ENCODE results near the gene NEURL1. TPM values are rescaled to one million over a fixed set of nuclear protein-coding genes. Genes with fewer than 3 reads are reported as not detected.

NEURL1 gene
- total RNA-seq, 1 experiment from 2014 or later: 0.10 TPM

- BruUV-seq (replicated peaks): no TSS peak
- ChIA-PET CTCF (no interaction called here), POLR2A (no interaction called here)
- in situ Hi-C loops (cut with HindIII; ENCODE audit: low pct_unique_long_range_greater_than_20kb, low sequenced_read_pairs): no loop called here
- peaks cover 6% of the 10 kb centered on the region for H3K4me1 ChIP-seq (ENCODE audit: control insufficient read depth, insufficient read depth, low read length)
- TF ChIP-seq SIN3A (IDR thresholded peaks at IDR 0.05; ENCODE audit: borderline replicate concordance, insufficient read depth, low read depth, low read length) (no peak), POLR2AphosphoS5 (IDR thresholded peaks at IDR 0.05; ENCODE audit: low read depth, low read length) (no peak), REST (IDR thresholded peaks at IDR 0.05; ENCODE audit: insufficient read depth in 1 of 2, low read depth in 2 of 2, low read length in 1 of 2) (no peak), CTCF (IDR thresholded peaks at IDR 0.05) (no peak), TCF7L2 (IDR thresholded peaks at IDR 0.05; ENCODE audit: low read depth, low read length) (no peak)
- DNase-seq (ENCODE audit: low read depth, low spot score): no peak
- no peak overlapping the region for H3K4me3 ChIP-seq (ENCODE audit: low read depth in 2 of 2, low read length in 2 of 2)
- H3K27ac ChIP-seq (ENCODE audit: low read length): no peak overlapping the region
- H3K27me3 ChIP-seq (ENCODE audit: control insufficient read depth, insufficient read depth, low read length): no peaks in the 10 kb centered on the region
- intact Hi-C loops (cut with micrococcal nuclease; ENCODE audit: unreplicated experiment): no loop called here
- ATAC-seq: no peak
- no peaks in the 10 kb centered on the region for H3K9me3 ChIP-seq (ENCODE audit: control insufficient read depth, insufficient read depth, low read depth, low read length)
- H3K36me3 ChIP-seq (ENCODE audit: control insufficient read depth, insufficient read depth, low read length): no peaks in the 10 kb centered on the region
Observed at GRCh38 chr10:103570844-103571655, 77.5 kb downstream of the NEURL1 start.

- CTCF ChIA-PET: interaction anchor here (1.7 kb wide), 1 partner anchor 7 kb away, joined by 4 read pairs; no protein-coding TSS in a partner anchor
- TF ChIP-seq CTCF (IDR thresholded peaks at IDR 0.05): no peak
- TF ChIP-seq REST (IDR thresholded peaks at IDR 0.05; ENCODE audit: insufficient read depth in 1 of 2, low read depth in 2 of 2, low read length in 1 of 2): no peak
- no peak for TF ChIP-seq POLR2AphosphoS5 (IDR thresholded peaks at IDR 0.05; ENCODE audit: low read depth, low read length)
- TF ChIP-seq SIN3A (IDR thresholded peaks at IDR 0.05; ENCODE audit: borderline replicate concordance, insufficient read depth, low read depth, low read length): no peak
- TF ChIP-seq TCF7L2 (IDR thresholded peaks at IDR 0.05; ENCODE audit: low read depth, low read length): no peak
- in situ Hi-C loops (cut with HindIII; ENCODE audit: low pct_unique_long_range_greater_than_20kb, low sequenced_read_pairs) (no loop called here), intact Hi-C loops (cut with micrococcal nuclease; ENCODE audit: unreplicated experiment) (no loop called here)
- no peak for ATAC-seq
- no peak overlapping the region for H3K4me3 ChIP-seq (ENCODE audit: low read depth in 2 of 2, low read length in 2 of 2)
- H3K27ac ChIP-seq (ENCODE audit: low read length): no peak overlapping the region
- H3K27me3 ChIP-seq (ENCODE audit: control insufficient read depth, insufficient read depth, low read length): no peaks in the 10 kb centered on the region
- no peak for DNase-seq (ENCODE audit: low read depth, low spot score)
- no TSS peak for BruUV-seq (replicated peaks)
- H3K36me3 ChIP-seq (ENCODE audit: control insufficient read depth, insufficient read depth, low read length): no peaks in the 10 kb centered on the region
- POLR2A ChIA-PET: no interaction called here
- H3K9me3 ChIP-seq (ENCODE audit: control insufficient read depth, insufficient read depth, low read depth, low read length): no peaks in the 10 kb centered on the region
- H3K4me1 ChIP-seq (ENCODE audit: control insufficient read depth, insufficient read depth, low read length): peaks cover 6% of the 10 kb centered on the region
Observed at GRCh38 chr10:103571656-103571975, 78.1 kb downstream of the NEURL1 start.
